HepG2 (cell line): ENCODE data around the gene CDC42SE2.

ENCODE experiments used
- ATF3 ChIP-seq: sonication (generic); formaldehyde crosslinking; IDR thresholded peaks from 2 replicates; pipeline ENCODE4 v1.4.0; 2020; ENCODE audit warnings: missing genetic modification reagents
- CEBPB ChIP-seq: IDR thresholded peaks from 2 replicates; pipeline ENCODE4 v1.6.1; 2011; ENCODE audit warnings: low read depth, low read length, improper control_type of control experiment, borderline replicate concordance
- CTCF ChIP-seq: sonication (generic); formaldehyde crosslinking; IDR thresholded peaks from 2 replicates; pipeline ENCODE4 v1.5.0; 2020; ENCODE audit warnings: mild to moderate bottlenecking, missing genetic modification reagents, moderate library complexity
- EHMT2 ChIP-seq: fragments of 200-600 bp; sonication (generic); IDR thresholded peaks from 2 replicates; pipeline ENCODE4 v1.7.0; 2017; ENCODE audit warnings: antibody characterized with exemption, low read depth, low read length, borderline replicate concordance
- EZH2 ChIP-seq: conservative IDR thresholded peaks from 2 replicates; pipeline ENCODE4 v1.6.1; 2012; ENCODE audit warnings: mild to moderate bottlenecking, low read depth, low read length, moderate library complexity
- FOXA3 ChIP-seq: IDR thresholded peaks from 2 replicates; pipeline ENCODE4 v1.6.1; 2016; ENCODE audit warnings: missing genetic modification reagents, missing compliant biosample characterization
- GLI4 ChIP-seq: sonication (generic); formaldehyde crosslinking; IDR thresholded peaks from 2 replicates; pipeline ENCODE4 v1.5.1; 2020; ENCODE audit warnings: missing genetic modification reagents, mild to moderate bottlenecking, moderate library complexity, borderline replicate concordance
- MEIS1 ChIP-seq: sonication (generic); formaldehyde crosslinking; IDR thresholded peaks from 2 replicates; pipeline ENCODE4 v1.9.0; 2021; ENCODE audit warnings: mild to moderate bottlenecking, missing genetic modification reagents, moderate library complexity, borderline replicate concordance
- NFKB2 ChIP-seq: sonication (generic); formaldehyde crosslinking; IDR thresholded peaks from 2 replicates; pipeline ENCODE4 v1.4.0; 2020; ENCODE audit warnings: missing genetic modification reagents, borderline replicate concordance
- YEATS4 ChIP-seq: sonication (generic); formaldehyde crosslinking; IDR thresholded peaks from 2 replicates; pipeline ENCODE4 v1.4.0; 2020; ENCODE audit warnings: missing genetic modification reagents, borderline replicate concordance
- ZBTB25 ChIP-seq: IDR thresholded peaks from 2 replicates; pipeline ENCODE4 v1.6.1; 2018; ENCODE audit warnings: missing genetic modification reagents
- ZBTB33 ChIP-seq: sonication (generic); formaldehyde crosslinking; IDR thresholded peaks from 2 replicates; pipeline ENCODE4 v1.4.0; 2020; ENCODE audit warnings: missing genetic modification reagents
- ZNF24 ChIP-seq: fragments of 450-650 bp; IDR thresholded peaks from 2 replicates; pipeline ENCODE4 v1.6.1; 2017; ENCODE audit warnings: antibody characterized with exemption, mild to moderate bottlenecking
- ZNF251 ChIP-seq: sonication (generic); formaldehyde crosslinking; IDR thresholded peaks from 2 replicates; pipeline ENCODE4 v1.9.0; 2021; ENCODE audit warnings: mild to moderate bottlenecking, missing genetic modification reagents

- no peak for TF ChIP-seq GLI4 (CRISPR knock-in tag)
- TF ChIP-seq ZNF251 (CRISPR knock-in tag): no peak
- no peak for TF ChIP-seq ZBTB25 (CRISPR knock-in tag)
- no peak for TF ChIP-seq YEATS4 (CRISPR knock-in tag)
- TF ChIP-seq FOXA3 (CRISPR knock-in tag): no peak
- no peak for TF ChIP-seq CTCF (CRISPR knock-in tag)
- TF ChIP-seq NFKB2: no peak
- TF ChIP-seq MEIS1: no peak
- no peak for TF ChIP-seq CEBPB
- TF ChIP-seq ZNF24: no peak
- no peak for TF ChIP-seq ATF3 (CRISPR knock-in tag)
- no peak for TF ChIP-seq EZH2
- TF ChIP-seq EHMT2: no peak
- TF ChIP-seq ZBTB33 (CRISPR knock-in tag): no peak
These were observed 125.4 kb downstream of the CDC42SE2 start for GRCh38 chr5:131389096-131389868.
